Measurements from ENCODE around the gene FGB.
"Not testable (repeated sequence)": the region's sequence is repeated elsewhere in the genome, so short reads cannot be mapped to it uniquely, and the experiment has no call there.

GRCh38 chr4:154594343-154594742 lies 31.5 kb downstream of the FGB start:
- TF ChIP-seq, protein P1, sequence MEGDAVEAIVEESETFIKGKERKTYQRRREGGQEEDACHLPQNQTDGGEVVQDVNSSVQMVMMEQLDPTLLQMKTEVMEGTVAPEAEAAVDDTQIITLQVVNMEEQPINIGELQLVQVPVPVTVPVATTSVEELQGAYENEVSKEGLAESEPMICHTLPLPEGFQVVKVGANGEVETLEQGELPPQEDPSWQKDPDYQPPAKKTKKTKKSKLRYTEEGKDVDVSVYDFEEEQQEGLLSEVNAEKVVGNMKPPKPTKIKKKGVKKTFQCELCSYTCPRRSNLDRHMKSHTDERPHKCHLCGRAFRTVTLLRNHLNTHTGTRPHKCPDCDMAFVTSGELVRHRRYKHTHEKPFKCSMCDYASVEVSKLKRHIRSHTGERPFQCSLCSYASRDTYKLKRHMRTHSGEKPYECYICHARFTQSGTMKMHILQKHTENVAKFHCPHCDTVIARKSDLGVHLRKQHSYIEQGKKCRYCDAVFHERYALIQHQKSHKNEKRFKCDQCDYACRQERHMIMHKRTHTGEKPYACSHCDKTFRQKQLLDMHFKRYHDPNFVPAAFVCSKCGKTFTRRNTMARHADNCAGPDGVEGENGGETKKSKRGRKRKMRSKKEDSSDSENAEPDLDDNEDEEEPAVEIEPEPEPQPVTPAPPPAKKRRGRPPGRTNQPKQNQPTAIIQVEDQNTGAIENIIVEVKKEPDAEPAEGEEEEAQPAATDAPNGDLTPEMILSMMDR (IDR thresholded peaks at IDR 0.05) = not testable (repeated sequence)
- not testable (repeated sequence) for TF ChIP-seq EP300, POLR2AphosphoS5 (IDR thresholded peaks at IDR 0.05)
